AG04449 (cell line): ENCODE results near the gene MRTFA.

Experiments used
- CTCF ChIA-PET: fragments of 350-600 bp; formaldehyde crosslinking; extraction: SDS; loops from one replicate; lab custom pipeline; 2021; ENCODE audit warnings: antibody characterized with exemption; lab: Yijun Ruan, JAX
- POLR2A ChIA-PET: fragments of 400-600, 350-600 bp; formaldehyde crosslinking; extraction: SDS; loops from one replicate; lab custom pipeline; 2020; ENCODE audit warnings: antibody characterized with exemption, inconsistent platforms; lab: Yijun Ruan, JAX
- DNase-seq: peaks from one replicate; pipeline ENCODE4 v3.0.0-alpha.2; 2010; ENCODE audit warnings: low read depth, low spot score
- H3K4me3 ChIP-seq: 2 replicates; pipeline ENCODE4 v1.5.1; 2011; ENCODE audit warnings: low read depth, mild to moderate bottlenecking, control low read depth, low read length
- CTCF ChIP-seq: IDR thresholded peaks from one replicate; pipeline ENCODE4 v1.5.1; 2011; ENCODE audit warnings: mild to moderate bottlenecking, moderate library complexity, low read length, control low read depth, inconsistent platforms; ENCODE audit not compliant: insufficient read depth; ENCODE audit errors: missing control alignments

The MRTFA gene

GRCh38 chr22:40493441-40493840 lies 143.1 kb downstream of the MRTFA start:
- no peak overlapping the region for H3K4me3 ChIP-seq
- CTCF ChIA-PET: interaction anchor here (1.0 to 4.5 kb wide), 2 partner anchors 139 to 153 kb away, joined by 3 to 27 read pairs; no protein-coding TSS in a partner anchor
- POLR2A ChIA-PET: no interaction called here
- TF ChIP-seq CTCF: no peak
- no peak for DNase-seq

DNA sequence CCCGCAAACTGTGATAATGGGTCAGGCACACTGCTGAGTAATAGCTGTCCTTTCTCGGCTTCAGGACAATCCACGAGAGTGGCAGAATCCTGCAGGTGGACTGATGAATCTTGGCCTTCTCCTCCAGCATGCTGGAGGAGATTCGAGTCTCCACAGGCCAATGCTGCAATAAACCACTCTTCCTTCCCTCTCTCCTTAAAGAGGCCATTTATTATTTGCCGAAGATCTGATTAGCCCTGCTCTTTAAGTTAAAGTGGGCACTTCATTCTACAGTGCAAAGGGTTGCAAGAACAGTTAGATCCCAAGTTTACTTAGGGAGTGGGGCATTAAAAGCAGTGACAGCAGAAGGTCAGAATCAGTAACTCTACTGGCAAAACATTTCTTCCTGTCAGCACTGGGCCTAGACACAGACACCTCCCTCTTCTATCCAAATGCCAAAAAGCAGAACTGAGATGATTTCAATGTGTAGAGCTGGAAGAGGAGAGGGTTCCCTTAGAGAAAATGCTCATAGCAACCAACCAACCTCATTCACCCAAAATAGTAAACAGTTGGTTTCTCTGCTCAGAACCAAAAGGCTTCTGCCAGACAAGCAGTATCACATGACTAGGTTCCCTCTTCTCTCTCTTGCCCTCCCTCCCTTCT lies 144.4 kb downstream of the MRTFA start:
- DNase-seq: no peak
- ChIA-PET CTCF (interaction anchor here (1.0 to 4.5 kb wide), 5 partner anchors 9 to 154 kb away, joined by 3 to 27 read pairs (median 5); no protein-coding TSS in a partner anchor), POLR2A (no interaction called here)
- no peak for TF ChIP-seq CTCF
- H3K4me3 ChIP-seq: no peak overlapping the region

- CTCF ChIA-PET: interaction anchor here (0.6 to 4.7 kb wide), 45 partner anchors 8 to 442 kb away, joined by 3 to 37 read pairs (median 5); no protein-coding TSS in a partner anchor
- peak; percentile 67 for TF ChIP-seq CTCF
- no peak for DNase-seq
- no peak overlapping the region for H3K4me3 ChIP-seq
- POLR2A ChIA-PET: interaction anchor here (0.8 kb wide), 1 partner anchor 11 kb away, joined by 3 read pairs; no protein-coding TSS in a partner anchor
Measured at GRCh38 chr22:40487663-40488249, 148.8 kb downstream of the MRTFA start.

DNA sequence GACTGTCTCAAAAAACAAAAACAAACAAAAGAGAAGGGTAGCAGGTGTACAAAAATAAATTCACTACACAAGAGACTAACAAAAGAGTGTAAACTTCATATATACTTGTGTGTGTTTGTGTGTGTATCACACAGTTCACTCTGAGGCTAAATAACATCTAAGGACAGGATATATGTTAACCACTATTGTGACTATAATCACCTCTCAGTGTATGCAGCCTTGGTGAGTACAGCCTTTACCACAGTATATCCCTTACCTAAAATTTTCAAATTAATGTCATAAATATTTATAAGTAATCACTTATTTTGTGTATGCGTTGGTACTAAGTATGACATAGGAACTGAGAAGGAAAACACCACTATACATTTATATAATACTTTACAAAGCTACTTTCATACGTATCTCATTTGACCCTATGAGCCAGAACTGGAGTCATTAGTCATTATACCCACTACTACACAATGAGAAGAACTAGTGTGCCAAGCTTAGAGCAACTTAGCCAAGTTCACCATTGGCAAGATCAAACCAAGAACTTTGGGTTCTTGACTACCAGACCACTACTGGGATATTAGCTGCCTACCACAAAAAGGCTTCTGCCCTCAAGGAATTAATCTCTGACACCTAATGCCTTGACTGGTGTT lies 149.4 kb downstream of the MRTFA start:
- TF ChIP-seq CTCF: no peak
- ChIA-PET CTCF (interaction anchor here (0.7 to 4.7 kb wide), 30 partner anchors 8 to 291 kb away, joined by 3 to 37 read pairs (median 6); no protein-coding TSS in a partner anchor), POLR2A (no interaction called here)
- DNase-seq: no peak
- H3K4me3 ChIP-seq: no peak overlapping the region

GRCh38 chr22:40485813-40486667 lies 150.5 kb downstream of the MRTFA start:
- no peak overlapping the region for H3K4me3 ChIP-seq
- no peak for TF ChIP-seq CTCF
- CTCF ChIA-PET: interaction anchor here (0.7 to 4.7 kb wide), 14 partner anchors 10 to 160 kb away, joined by 3 to 37 read pairs (median 6); no protein-coding TSS in a partner anchor
- DNase-seq: no peak
- POLR2A ChIA-PET: no interaction called here
